Activated CD4-positive, alpha-beta T cell treated with anti-CD3 and anti-CD28 coated beads, Interleukin-2, amount 50 U/mL, for 16 hours (primary cell): ENCODE measurements around the gene SCFD2.

Source experiments
- DNase-seq: peaks from one replicate; pipeline ENCODE4 v3.0.0-alpha.2; 2020

SCFD2 gene

GRCh38 chr4:52869196-52869595, 496.7 kb downstream of the SCFD2 start:
- DNase-seq: no peak

- DNase-seq: no peak
These were observed 497.7 kb downstream of the SCFD2 start for GRCh38 chr4:52868133-52868532.

GRCh38 chr4:52867163-52867562, 498.7 kb downstream of the SCFD2 start:
- DNase-seq: no peak

GRCh38 chr4:52866734-52867133, 499.1 kb downstream of the SCFD2 start:
- no peak for DNase-seq

- no peak for DNase-seq
These were observed 500.6 kb downstream of the SCFD2 start for GRCh38 chr4:52865300-52865699.

GRCh38 chr4:52864793-52865192, 501.1 kb downstream of the SCFD2 start:
- DNase-seq: no peak

- no peak for DNase-seq
These were observed 502.5 kb downstream of the SCFD2 start for GRCh38 chr4:52863324-52863723.

- no peak for DNase-seq
These were observed 503.2 kb downstream of the SCFD2 start for GRCh38 chr4:52862639-52863161.

GRCh38 chr4:52861879-52862616, 503.8 kb downstream of the SCFD2 start, which contains the start of gene RASL11B:
RASL11B (plus strand) TSS chr4:52862317; CDS start chr4:52862508, 191 bp downstream.
- peak; percentile 84 for DNase-seq

GRCh38 chr4:52861171-52861823, 504.6 kb downstream of the SCFD2 start:
- DNase-seq: no peak

- DNase-seq: no peak
These were observed 505.5 kb downstream of the SCFD2 start for GRCh38 chr4:52860361-52860760.

- no peak for DNase-seq
These were observed 509.1 kb downstream of the SCFD2 start for GRCh38 chr4:52856801-52857200.

GRCh38 chr4:52853351-52853750, 512.5 kb downstream of the SCFD2 start:
- DNase-seq: no peak

GRCh38 chr4:52852711-52853110, 513.1 kb downstream of the SCFD2 start:
- no peak for DNase-seq

- DNase-seq: no peak
These were observed 513.8 kb downstream of the SCFD2 start for GRCh38 chr4:52852041-52852440.

- no peak for DNase-seq
These were observed 515.3 kb downstream of the SCFD2 start for GRCh38 chr4:52850406-52851124.

- DNase-seq: no peak
These were observed 517.6 kb downstream of the SCFD2 start for GRCh38 chr4:52848254-52848653.

- DNase-seq: no peak
These were observed 519.4 kb downstream of the SCFD2 start for GRCh38 chr4:52846502-52846901.

GRCh38 chr4:52844596-52844995, 521.3 kb downstream of the SCFD2 start:
- DNase-seq: no peak

GRCh38 chr4:52843958-52844357, 521.9 kb downstream of the SCFD2 start:
- no peak for DNase-seq

GRCh38 chr4:52843351-52843750, 522.5 kb downstream of the SCFD2 start:
- DNase-seq: no peak

- no peak for DNase-seq
These were observed 523.1 kb downstream of the SCFD2 start for GRCh38 chr4:52842792-52843191.

- no peak for DNase-seq
These were observed 524.0 kb downstream of the SCFD2 start for GRCh38 chr4:52841682-52842456.
